Stimulated activated CD8-positive, alpha-beta memory T cell treated with anti-CD3 and anti-CD28 coated beads, Interleukin-15, amount 100 ng/mL, for 4 hours (primary cell): ENCODE results near the gene TXNRD2.

Experiments used
- DNase-seq, 2 donors: peaks; one replicate each; pipeline ENCODE4 v3.0.0-alpha.2; 2020; ENCODE audit warnings: low read depth in 2 of 2

Gene TXNRD2

DNA sequence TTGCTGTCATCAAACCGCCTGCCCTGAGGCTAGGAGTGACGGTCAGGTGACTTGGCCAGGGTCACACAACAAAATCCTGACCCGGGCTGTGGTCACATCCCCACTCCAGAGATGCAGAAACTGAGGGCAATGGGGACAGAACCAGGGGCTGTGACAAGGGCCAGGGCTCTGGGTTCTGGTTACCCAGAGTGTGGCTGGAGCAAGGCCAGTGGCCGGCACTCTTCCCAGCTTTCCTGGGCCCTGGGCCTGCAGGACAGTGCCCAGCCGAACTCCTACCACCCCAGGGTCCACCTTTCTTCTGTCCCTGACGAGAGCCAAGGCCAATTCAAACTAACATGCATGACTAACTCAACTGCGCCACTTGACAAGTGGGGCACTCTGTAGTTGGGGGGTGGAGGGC lies 39.1 kb upstream of the TXNRD2 start:
- DNase-seq, result no peak

DNA sequence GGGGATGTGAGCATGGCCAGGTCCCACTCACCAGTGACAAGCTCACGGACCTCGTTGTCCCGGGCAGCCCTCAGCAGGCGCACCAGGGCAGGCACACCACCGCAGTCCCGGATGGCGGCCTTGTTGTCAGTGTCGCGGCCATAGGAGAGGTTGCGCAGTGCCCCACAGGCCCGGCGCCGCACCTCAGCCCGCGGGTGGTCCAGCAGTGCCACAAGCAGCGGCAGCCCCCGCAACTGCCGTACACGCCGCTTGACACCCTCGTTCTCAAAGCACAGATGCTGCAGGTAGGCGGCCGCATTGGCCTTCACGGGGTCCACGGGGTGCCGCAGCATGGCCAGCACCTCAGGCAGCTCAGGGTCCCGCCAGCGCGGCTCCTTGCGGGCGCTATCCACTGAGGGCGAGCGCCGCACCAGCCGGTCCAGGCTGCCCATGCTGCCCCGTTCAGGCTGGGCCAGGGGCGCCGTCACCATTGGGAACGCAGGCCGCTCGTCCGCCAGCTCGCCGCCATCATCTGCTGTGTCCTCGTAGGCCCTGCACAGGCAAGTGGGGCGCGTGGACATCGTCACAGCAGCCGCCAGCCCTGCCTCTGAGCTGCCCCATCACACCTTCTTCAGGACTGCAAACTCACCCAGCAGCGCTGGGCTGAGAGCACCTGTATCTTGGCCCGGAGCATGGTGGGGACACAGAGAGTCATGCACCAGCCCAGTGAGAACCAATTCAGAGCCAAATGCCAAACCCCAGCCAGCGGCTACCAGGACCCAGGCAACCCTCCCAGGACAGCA lies 38.3 kb upstream of the TXNRD2 start:
- DNase-seq, result no peak

DNA sequence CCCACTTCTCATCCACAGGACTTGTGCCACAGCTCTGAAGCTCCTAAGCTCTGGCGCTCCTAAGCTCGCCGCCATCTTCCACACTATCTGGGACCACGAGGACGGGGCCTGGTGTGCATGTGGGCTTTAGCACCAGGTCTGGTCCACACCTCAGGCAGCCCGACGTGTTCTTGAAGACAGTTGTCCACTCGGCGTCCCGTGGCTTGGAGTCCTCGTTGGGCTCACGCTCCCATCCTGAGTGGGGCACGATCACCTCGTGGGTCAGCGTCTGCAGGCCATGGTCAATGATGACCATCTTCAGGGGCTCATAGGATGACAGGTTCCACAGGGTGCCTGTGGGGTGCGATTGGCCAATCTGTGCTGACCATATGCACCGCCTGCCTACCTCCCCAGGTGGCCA lies 37.1 kb upstream of the TXNRD2 start:
- DNase-seq, result no peak

DNA sequence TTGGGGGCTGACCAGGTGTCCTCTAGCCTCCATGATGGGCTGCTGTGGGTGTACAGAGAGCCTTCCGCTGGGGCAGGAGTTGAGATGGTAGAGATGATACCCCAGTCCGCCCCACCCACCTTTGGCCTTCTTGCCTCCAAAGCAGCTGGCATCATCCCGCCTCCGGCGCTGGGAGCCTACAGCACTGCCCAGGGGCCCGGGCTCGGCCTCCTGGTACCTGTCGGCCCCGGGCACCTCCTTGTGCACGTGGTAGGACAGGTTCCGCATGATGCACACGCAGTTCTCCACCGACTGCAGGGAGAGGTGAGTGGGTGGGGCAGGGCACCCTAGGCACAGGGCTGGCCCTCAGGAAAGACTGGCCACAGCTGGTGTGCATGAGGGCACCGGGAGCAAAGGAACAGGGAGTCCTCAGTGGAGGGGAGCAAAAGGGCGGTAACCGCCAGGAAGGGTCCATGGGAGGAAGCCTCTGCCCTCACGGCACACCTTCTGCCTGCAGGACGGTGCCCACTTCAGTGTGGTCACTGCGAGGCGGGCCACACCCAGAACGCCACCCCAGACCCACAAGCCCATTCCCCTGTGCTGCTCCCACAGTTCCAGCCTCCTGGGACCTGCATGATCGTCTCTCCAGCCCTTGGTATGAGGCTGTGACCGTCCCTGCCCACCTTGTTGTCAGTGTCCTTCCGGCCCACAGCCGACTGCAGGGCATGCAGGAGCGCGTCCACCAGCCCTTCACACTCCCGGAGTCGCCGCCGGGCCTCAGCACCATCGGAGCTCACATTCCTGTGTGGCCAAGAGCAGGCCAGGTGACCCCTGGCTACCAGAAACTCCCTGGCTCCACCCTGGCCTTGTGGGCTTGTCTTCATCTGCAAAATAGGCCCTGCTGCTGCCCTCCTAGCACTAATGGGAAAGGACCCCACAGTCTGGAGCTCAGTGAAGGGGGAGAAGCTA lies 36.0 kb upstream of the TXNRD2 start:
- DNase-seq, result no peak

DNA sequence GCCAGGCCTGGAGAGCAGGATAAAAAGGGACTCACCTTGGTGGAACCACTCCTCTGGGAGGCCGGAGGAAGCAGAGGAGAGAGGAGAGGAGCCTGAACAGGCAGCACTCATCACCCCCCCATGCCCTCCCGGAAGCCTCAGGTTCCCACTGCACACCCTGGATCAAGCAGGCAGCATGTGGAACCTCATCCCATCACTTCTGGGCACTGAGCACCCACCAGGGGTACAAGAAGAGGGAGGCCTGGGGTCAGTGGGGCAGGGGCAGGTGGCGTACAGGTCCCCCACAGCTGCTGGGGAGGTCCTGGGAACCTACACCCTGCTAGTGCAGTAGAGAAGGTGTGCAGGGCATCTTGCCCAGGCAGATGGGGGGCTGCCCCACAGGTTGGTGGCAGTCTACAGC lies 35.1 kb upstream of the TXNRD2 start:
- DNase-seq, result no peak

DNA sequence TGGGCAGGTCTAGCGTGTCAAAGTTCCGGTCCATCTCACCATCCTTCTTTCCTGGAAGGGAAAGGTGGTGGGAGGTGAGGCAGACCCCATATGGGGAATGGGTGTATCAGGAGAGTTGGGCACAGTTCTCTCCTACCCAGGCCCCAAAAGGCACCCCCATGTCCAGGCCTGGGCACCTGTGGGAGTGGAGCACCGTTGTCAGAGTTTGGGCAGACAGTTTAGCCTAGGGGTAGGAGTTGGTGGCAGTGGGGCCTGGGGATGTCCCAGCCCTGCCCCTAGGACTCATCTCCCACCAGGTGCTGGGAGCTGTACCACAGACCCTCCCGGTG lies 34.1 kb upstream of the TXNRD2 start:
- DNase-seq, result no peak

DNA sequence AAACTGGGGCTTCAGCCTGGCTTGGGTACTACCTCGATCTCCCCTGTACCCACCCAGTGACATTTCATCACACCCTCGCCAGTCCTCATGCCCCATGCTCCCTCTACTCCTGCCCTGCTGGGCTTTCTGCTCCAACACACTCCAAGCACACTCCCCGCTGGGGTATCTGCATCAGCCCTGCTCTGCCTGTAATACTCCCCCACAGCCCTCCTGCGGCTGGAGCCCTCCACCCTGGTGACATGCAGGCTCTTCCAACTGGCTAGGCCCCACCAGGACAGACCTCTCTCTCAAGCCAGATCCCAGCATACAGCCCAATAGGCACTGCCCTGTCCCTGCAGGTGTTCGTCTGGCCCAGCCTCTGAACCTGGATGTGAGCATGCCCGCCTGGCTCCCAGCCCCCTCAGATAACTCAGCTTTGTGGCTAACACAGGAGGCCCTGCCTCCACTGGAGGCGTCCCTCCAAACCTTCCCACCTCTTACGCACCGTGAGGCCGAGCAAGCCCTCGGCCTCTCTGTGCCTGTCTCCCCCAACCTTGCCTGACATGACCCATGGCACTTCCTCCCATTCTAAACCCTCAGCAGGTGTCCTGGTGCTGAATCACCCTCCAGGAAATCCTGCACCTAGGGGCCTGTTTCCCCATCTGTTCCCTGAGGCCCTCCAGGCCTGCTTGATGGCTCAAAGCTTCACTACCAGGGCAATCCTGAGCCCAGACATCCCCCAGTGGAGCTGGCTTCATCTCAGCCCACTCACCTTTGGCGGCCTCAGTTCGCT lies 33.5 kb upstream of the TXNRD2 start:
- DNase-seq, result no peak

DNA sequence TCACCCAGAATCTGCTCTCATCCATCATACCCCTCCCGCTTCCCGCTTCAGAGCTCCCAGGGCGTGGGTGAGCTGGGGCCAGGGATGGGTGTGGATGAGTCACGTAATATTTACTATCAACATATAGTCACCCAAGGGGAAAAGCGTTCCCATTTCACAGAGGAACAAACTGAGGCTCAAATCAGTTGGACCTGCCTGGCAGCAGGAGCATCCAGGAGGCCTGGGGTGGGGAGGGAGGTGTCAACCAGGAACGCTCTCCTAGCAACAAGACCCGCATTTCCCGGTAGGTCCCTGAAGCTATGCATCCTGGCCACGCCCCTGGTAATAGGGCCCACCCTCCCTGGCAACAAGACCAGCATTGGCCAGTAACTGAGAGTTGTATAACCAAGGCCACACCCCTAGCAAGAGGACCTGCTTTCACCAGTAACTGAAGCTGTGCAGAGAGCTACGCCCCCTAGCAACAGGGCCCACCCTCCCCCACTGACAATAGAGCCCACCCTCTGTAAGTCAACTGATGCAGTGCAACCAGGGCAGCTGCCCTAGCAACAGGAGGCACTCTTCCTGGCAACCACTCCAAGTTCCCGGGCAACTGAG lies 32.7 kb upstream of the TXNRD2 start:
- DNase-seq, result no peak

DNA sequence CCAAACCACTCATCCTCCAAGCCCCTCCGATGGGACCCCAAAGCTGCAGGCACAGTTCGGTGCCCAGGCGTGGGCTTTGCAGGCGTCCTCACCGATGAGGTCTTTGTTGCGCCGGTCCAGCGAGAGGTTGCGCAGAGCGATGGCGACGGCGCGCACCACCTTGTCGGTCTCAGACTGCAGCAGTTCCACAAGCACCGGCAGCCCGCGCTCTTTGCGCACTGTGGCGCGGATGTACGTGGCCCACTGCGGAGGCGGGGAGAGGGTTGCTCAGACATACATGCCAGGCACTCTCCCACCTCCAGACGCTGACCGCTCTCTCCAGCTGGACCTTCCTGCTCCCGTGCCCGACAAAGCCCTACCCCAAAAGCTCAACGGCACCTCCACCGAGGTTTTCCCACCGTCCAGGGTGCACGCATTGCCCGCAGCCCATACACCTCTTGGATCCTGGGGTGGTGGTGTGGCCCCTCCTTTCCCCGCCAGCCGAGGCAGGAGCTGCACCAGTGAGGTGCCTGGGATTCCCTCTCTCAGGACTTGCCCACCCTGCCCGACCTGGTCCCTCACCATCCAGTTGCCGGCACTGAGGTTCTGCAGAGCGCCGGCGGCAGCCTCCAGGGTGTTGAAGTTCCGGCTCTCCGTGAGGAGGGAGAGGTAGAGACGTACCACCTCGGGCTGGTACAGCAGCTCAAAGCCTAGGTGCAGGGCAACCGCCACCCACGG lies 32.1 kb upstream of the TXNRD2 start:
- no peak for DNase-seq

DNA sequence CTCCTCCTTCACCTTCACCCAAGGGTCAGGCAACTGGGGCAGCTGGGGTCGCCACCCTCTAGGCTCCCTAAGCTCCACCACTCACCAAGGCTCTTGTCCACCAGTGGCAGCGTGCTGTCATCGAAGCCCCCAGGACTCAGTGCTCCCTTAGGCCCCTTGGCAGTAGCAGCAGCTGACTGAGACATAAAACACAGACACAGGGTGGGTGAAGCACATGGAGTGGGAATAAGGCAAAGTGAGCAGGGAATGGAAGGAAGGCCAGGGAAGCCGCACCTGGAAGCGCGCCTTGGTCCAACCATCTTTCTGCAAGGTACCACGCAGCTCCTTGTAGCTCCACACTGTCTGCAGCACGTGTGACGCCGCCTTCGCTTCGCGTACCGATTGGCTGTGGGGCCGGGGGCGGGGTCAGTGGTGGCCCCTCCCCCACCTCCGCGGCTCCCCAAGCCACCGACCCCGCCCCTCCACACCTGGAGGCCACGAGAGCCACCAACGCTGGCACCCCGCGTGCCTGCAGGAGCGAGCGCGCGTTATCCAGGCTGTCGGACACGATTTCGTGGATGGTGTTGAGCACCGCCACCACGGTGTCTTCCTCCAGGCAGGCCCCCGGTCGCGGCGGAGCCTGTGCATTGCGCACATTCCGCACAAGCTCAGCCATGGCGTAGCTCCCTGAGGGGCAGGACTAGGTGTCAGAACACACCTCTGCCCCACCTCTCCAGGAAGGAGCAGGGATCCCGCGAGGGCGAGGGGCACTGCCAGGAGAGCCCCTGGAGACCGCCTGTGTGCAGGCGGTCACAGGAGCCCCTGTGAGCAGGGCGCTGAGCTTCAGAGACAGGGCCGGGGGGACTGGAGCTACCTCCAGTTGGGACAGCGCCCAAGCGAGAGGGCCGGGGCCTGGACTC lies 31.3 kb upstream of the TXNRD2 start:
- no peak for DNase-seq

DNA sequence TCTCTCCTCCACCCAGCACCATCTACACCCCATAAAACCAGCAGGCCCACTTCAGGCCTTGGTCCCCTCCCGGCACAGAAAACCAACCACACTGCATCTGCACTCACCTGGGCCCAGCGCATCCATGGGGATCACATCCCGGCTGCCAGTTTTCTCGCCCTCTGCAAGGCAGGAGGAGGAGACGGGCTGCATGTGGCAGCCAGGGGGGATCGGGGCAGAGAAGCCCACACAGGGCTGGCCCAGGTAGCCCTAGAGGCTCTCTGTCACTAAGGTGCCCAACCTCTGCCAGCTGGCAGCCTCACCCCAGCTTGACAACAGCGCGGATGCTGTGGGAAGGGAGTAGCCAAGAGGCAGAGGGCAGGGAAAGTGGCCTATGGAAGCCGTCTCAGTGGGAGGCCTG lies 30.6 kb upstream of the TXNRD2 start:
- DNase-seq, result no peak

DNA sequence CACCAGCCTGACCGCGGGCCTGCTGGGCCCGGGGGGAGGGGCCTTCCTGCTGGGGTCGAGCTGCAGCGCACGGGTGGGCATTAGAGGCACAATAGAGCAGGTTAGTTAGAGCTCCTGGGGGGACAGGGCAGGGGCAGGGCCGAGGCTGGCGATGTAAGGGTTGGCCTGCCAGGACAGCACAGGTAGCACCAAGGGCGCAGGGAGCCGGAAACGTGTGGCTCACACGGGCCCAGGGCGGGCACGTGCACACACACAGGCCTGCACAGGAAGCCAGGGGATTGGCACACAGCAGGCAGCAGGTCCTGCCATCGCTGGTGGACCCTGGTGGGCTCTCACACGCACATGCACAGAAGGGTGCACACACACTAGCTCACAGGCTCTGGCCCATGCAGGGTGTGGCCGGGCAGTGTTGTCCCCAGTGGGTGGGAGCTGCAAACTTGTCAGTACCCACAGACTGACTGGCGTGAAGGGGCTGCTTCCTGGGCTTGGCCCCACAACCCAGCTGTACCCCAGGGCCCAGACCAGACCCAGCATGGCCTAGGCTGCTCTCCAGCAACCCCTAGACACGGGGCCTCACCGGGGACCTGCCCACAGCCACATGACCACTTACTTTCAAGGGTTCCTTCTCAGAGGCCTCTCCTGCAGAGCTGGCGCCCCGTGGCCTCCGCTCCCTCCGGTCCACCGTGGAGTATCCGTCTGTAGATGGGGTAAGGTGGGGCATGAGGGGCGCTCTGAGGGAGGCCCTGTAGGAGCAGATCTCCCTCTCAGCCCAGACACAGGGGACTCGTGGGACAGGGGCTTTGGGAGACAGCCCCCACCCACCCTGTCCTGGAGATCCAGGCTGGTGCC lies 29.9 kb upstream of the TXNRD2 start:
- no peak for DNase-seq

DNA sequence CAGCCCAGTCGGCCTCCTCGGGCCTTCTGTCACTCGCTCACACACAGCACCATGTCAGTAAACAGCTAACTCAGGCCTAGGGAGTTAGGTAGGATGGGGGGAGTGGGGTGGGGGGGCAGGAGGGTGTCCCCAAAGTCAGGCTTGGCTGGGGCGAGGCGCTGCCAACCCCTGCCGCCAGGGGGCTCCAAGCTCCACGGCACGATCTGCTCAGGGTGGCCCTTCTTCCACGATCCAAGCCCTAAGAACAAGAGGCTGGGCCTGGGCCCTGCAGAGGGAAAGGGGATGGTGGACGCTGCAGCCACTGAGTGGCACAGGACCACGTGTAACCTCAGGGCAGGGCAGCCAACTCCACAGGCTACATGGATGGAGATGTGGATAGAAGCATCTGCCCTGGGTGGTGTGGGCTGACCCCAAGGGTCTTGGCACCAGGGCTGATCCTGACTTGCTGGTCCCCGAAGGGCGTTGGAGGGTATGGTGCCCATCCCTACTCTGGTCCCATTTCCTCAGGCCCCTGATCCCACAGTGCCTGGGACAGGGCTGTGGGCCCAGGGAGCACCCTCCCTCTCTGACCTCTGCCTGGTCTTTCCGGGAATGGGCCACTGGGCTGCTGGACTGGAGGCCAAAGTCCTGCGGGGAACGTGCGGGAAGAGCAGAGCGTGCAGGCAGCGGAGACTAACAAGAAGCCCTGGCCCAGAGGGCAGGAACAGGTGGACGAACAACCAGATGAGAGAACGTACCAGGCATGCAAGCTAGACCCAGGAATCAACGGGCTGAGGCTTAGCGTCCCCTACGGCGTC lies 29.1 kb upstream of the TXNRD2 start:
- peak; percentile 34 to 45 for DNase-seq

DNA sequence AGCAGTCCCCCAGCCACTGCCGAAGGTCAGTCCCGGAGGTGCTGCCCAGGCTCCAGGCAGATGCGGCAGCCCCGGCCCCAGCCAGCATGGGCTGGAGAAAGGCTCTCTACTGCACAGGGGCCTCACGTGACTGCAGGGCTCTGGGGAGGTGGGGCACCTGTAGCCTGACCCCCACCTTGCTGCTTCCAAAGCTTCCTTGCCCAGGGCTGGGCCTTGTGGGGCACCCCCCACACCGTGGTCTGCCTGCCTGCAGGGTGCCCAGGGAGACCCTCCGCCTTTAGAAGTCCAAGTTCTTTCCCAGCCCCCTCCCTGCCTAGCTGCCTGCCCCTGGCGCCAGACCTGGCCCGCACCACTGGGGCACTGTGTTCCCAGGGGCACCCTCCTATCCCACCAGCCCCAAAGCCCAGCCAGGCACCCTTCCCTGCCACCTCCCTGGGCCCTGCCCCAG lies 28.4 kb upstream of the TXNRD2 start:
- DNase-seq, result no peak

DNA sequence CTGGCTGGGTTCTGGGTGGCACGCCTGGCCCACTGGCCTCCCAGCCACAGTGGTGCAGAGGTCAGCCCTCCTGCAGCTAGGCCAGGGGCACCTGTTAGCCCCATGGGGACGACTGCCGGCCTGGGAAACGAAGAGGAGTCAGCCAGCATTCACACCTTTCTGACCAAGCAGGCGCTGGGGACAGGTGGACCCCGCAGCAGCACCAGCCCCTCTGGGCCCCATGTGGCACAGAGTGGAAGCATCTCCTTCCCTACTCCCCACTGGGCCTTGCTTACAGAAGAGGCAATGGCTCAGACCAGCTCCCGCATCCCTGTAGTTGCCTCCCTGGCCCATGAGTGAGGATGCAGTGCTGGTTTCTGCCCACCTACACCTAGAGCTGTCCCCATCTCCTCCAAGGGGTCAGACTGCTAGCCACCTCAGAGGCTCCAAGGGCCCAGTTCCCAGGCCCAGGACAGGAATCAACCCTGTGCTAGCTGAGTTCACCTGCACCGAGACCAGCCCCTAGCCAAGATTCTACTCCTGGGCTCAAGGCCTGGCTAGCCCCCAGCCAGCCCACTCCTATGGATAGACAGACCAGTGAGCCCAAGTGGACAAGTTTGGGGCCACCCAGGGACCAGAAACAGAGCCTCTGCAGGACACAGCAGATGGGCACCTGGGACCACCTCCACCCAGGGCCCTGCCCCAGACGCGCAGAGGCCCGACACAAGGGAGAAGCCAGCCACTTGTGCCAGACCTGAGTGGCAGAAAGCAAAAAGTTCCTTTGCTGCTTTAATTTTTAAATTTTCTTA lies 27.7 kb upstream of the TXNRD2 start:
- no peak for DNase-seq

DNA sequence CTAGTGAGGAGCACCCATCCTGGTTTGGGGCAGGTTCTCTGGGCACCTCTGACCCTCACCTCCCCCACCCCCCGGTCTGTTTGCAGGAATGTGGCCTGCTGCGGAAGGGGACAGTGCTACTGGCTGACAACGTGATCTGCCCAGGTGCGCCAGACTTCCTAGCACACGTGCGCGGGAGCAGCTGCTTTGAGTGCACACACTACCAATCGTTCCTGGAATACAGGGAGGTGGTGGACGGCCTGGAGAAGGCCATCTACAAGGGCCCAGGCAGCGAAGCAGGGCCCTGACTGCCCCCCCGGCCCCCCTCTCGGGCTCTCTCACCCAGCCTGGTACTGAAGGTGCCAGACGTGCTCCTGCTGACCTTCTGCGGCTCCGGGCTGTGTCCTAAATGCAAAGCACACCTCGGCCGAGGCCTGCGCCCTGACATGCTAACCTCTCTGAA lies 26.9 kb upstream of the TXNRD2 start:
- DNase-seq, result no peak

DNA sequence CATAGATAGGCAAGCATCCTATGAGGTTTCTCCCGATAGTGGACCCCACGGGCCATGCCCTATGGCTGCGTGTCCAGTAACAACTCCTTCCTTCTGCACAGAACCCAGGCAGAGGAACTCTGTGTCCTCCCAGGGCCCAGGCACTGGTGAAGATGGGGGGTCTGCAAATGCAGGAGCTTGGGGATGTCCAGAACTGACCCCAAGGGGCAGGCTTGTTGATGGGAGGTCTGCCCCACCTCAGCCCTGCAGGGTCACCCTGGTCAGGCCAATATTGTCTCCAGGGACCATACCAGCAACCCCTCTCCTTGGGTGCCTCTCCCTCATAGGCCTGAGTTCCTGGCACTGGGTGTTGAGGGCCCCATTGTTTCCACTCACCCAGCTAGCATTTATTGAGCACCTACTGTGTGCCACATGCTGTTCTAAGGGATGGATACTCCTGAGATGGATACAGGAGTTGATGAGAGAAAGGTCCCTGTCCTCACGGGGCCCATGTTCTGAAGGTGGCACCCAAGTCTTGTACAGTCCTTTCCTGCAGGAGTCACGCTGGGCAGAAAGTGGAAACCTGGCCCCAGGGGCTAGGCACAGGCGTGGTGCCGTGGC lies 26.3 kb upstream of the TXNRD2 start:
- no peak for DNase-seq
